GM18519 (cell line): ENCODE measurements around the gene FBXO31.

ENCODE experiments used
- ATAC-seq: cut with Tn5 transposase; IDR thresholded peaks from one replicate; pipeline ENCODE4 v1.9.1; 2021; ENCODE audit warnings: mild to moderate bottlenecking, moderate library complexity; ENCODE audit not compliant: unreplicated experiment, low FRiP score

The FBXO31 gene

DNA sequence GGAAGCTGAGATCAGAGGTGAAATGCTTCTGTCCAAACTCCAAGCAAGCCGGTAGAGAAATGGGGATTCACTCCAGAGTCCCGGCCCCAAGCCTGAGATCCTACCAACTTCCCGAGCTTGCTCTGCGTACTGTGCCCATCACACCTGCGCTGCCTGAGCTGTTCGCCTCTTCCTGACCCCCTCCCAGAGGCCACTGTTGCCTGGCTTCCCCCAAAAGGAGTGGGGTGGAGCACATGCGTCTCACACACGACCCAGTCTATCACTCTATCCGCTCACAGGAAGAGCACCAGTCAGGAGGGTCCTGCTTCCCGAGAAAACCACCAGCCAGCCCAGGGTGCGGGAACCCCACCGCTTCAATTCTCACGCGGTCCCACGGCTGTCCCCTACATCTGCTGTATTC lies 52.9 kb downstream of the FBXO31 start:
- no peak for ATAC-seq

DNA sequence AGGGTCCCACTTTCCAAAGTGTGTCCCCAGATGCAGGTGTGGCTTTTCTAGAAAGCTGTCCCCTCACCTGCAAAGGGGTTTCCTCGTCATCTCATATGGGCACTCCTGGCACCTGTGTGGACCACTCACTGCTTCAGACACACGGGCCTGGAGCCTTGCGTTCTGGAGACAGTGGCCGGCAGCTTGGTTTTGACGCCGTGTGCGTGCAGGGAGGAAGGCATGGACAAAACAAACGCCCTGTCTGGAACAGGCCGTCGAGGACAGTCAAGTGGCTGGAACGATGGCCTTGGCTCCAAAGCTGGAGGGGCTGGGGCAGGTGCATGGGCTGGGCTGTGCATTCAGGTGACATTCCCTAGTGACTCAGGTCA lies 53.3 kb downstream of the FBXO31 start:
- no peak for ATAC-seq

- ATAC-seq, result no peak
These were observed 53.9 kb downstream of the FBXO31 start for GRCh38 chr16:87329436-87330256.

DNA sequence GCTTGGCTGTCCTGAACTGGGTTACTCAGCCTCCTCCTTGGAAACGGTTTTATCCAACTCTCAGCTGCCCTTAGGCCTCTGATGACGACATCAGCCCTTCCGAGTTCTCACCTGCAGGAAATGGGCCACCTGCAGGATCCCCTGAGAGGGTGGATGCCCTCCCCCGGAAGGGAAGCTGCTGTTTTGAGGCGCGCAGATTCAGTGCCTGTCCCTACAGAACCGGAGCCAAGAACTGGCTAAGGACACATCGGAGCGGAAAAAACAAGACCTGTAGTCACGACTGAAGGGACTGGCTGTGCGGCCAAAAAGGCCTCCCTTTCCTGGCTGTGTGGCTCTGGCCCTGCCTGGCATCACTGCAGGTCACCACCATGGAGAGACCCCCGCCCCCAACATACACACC lies 54.7 kb downstream of the FBXO31 start:
- ATAC-seq, result no peak

GRCh38 chr16:87327798-87328495 lies 55.6 kb downstream of the FBXO31 start:
- no peak for ATAC-seq

GRCh38 chr16:87326151-87326571 lies 57.4 kb downstream of the FBXO31 start:
- ATAC-seq, result no peak

GRCh38 chr16:87325423-87325858 lies 58.1 kb downstream of the FBXO31 start:
- no peak for ATAC-seq

GRCh38 chr16:87324411-87325275 lies 58.9 kb downstream of the FBXO31 start:
- ATAC-seq, result no peak

GRCh38 chr16:87323727-87324410 lies 59.7 kb downstream of the FBXO31 start:
- no peak for ATAC-seq

DNA sequence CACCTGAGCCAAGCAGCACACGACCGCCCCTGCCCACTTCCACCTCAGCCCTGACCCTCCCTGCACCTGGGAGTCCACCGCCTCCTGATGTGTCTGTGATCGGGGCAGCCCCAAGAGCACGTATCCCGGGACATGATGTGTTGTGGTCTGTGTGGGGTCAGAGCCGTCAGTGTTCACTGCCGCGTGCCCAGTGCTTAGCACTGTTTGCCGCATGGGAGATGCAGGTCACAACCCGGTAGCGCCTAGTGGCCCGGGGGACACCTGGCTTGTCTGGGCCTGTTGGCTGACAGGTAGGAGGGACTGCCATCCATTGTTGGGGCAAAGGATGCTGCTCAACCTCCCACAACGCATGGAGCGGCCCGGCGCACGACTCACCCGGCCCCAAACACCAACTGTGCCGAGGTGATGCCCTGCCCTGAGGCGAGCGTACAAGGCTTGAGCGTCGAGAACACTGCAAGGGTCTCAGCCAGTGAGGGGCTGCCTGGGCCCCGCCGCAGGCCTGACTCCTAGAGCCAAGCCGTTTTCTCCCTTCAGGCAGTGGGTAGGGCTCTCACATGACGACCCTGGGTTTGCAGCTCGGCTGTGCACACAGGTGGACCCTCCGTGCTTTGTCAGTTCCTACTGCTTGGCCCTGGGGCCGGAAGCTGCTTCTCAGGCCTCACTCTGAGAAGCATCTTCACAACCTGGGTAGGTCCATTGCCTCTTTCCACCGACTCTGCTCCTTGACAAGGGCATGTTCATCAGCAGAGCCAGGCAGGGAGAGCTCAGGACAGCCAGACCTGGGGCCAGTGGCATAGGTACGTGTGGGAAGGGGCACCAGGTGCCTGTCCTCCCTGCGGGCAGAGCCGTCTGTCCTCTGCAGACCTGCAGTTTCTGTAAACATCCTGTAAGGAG lies 60.5 kb downstream of the FBXO31 start:
- ATAC-seq, result no peak

DNA sequence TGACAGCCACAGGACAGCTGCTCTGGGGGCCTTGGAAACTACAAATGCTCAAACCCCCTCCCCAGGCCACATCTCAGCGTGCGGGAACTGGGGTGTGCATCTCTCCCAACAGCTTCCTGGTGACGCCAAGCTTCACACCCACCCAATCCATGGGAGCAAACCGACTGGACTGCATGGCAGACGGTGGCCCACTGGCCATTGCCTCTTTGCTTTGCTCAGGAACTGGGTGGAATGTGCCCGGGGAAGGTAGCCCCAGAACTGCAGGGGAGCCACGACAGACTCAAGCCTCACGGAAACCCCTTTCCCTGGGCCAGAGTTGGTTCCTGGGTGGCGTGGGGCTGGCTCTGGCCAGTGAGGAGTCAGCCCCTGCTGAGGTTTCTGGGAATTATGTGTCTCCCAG lies 61.2 kb downstream of the FBXO31 start:
- no peak for ATAC-seq

- no peak for ATAC-seq
These were observed 62.1 kb downstream of the FBXO31 start for GRCh38 chr16:87321336-87322107.

DNA sequence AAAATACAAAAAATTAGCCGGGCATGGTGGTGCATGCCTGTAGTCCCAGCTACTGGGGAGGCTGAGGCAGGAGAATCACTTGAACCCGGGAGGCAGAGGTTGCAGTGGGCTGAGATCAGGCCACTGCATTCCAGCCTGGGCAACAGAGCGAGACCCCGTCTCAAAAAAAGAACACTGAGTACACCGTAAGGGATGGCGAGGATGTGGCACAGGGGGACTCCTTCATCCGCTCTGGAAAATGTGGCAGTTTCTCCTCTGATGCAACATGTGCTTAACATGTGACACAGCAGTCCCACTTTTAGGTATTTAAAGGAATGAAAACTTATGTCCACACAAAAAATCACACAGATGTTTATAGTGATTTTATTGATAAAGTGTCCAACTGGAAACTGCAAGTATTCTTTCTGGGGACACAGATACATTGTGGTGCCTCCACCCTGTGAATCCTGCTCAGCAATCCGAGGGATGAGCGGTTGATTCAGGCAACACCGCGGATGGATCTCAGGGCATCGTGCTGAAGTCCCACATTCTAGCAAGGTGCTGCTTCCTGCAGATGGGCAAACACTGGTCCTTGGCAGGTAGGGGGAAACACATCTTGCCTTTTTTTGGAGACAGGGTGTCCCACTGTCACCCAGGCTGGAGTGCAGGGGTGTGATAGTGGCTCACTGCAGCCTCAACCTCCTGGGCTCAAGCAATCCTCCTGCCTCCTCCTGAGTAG lies 62.9 kb downstream of the FBXO31 start:
- no peak for ATAC-seq

DNA sequence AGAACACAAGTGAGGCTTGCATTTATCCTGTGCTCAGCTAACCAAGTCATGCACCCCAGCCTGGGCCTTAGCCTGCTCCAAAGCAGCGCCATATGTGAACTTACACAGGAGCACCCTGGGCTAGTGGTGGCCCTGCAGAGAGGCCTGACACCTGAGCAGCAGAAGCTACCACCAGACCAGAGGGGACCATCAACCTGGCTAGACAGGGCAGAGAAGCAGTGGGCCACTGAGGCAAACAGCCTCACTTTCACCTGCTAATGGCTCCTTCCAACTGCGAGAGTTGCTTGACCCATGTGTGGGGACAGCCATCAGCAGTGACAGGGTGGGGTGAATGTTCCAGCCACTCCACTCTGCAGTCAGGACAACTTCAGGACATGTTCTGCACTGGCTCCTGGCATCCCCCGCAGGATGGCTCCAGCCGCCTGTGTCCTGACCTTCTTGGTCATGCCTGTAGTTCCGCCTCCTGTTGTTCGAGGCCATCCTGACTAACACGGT lies 63.5 kb downstream of the FBXO31 start:
- ATAC-seq, result no peak

DNA sequence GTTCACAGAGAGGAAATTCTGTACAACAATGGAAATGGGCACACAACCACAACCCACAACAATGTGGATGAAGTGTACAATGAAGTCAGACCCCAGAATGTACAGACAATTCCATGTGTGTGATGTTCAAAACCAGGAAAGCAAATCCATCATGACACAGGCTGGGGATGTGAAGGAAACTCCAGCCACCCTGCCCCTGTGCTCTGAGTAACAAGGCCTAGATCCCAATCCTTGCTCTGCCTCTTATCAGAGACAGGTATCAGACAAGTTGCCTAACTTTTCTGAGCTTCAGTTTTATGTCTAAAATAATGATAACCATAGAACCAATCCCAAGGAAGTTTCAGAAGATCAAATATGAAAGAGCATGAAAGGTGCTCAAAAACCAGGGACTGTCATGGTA lies 64.6 kb downstream of the FBXO31 start:
- no peak for ATAC-seq

GRCh38 chr16:87317750-87318644 lies 65.6 kb downstream of the FBXO31 start:
- no peak for ATAC-seq
